Effector CD4-positive, alpha-beta T cell (primary cell): ENCODE results near the gene IGF2.

Experiments
- DNase-seq: peaks from one replicate; pipeline ENCODE4 v3.0.0-alpha.2; 2020

IGF2 gene

GRCh38 chr11:2169626-2170570 lies 30.7 kb upstream of the IGF2 start:
- DNase-seq: no peak

DNA sequence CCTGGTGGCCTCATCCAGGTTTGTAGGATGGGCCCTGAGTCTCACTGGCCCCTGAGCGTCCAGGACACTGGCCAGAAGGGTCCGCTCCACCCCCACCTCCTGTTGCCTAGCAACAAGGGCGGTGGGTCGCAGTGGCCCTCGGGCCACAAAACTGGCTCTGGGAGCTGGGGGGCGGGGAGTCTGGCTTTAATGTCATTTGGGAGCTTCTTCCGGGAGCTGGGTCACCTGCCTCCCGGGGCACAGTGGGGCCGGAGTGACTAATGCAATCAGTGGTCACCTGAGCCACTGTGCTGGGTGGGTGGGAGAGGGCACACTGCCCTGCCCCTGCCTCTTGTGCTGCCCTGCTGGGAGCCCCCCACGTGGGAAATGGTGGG lies 29.8 kb upstream of the IGF2 start:
- no peak for DNase-seq

DNA sequence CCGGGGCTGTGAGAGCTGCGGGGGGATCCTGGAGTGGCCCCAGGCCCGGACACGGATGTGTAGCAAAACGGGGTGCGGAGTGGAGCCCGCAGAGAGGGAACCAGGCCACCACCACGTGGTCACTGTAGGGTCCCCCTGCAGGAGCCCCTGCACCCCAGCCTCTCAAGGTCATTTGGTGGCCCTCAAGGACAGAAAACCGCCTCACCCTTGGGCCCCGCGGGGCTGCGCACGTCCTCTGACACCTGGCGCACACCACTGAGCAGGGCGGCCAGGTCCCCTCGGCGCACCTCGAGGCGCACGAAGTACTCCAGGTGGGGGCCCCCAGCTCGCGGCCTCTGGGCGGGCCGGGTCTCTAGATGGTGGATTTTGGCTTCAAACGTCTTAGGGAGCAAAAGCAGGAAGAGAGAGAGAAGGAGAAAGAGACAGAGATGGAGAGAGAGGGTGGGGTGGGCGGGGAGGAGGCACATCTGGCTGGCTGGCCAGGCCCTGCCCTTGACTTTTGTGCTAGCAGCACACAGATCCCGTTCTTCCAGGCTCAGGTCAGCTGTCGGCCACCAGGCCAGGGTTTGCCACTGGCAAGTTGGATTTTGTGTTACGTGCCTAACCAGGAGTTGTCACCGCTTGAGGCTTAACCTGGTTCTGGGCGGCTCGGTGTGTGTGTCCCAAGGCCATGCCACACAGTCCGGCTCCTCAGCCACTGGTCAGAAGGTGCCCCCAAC lies 29.3 kb upstream of the IGF2 start:
- DNase-seq: no peak

DNA sequence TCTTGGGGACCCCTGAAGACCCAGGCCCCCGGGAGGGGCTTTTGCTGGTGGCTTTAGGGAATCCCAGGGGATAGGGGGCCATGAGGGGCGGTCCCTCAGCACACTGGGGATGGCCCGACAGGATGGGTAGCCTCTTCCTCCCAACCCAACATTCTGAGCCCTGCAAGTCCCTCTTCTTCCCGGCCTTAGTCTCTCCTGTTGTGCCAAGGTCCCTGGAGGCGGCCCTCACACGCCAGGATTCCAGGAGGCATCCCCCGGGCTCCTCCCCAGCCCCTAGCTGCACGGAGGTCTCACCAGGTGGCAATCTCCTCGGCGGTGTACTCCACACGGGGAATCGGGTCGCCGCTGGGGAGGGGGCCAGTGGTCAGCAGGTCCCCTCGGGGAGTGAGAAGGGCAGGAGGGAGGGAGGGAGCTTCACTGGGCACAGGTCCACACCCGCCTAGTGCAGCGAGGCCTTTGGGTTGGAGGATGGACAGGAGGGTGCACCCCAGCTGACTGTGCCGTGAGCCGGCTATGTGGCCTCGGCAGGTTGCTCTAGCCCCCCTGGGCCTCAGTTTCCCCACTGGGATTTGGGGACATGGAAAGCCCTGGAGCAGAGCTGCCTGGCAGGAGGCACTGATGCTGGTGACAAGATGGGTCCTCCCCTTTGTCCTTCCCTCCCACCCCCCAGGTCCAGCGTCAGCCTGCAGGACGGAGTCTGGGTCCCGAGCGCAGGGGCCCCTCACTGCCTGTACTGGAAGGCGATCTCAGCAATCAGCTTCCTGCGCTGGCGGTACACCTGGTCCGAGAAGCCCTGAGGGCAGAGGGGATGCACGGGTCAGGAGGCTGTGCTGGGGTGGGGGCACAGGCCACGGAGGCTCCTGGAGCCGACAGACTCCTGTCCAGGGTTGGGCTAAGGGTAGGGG lies 28.2 kb upstream of the IGF2 start:
- no peak for DNase-seq

DNA sequence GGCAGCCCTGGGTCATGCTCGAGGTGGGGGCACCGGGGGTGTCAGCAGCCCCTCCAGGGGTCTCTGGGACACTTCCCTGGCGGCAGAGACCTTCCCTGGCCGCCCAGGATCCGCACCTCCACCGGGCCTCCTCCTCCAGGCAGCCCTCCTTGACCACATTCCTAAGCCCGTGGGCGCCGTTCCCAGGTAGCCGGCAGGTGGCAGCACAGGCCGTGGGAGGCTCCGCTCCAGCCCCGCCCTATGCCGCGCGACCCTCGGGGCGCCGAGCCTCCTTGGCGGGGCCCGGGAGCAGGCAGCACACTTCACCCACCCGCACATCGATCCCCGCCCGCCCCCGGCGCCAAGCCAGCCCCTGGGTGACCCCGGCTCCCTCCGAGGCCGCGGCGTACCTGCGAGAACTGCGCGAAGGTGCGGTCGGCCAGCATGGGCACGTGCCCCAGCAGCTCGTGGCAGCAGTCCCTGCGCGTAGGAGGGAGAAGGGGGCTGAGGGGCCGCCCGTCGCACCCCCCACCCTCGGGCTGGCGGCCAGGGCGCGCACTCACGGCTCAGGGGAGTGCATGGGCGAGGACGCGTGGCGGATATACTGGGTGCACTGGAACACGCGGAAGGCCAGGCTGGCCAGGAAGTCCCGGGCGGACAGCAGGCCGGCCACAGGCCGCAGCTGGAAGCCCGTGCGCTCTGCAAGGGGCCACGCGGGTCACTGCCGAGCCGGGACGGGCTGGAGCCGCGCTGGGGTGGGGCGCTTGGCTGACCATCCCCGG lies 27.1 kb upstream of the IGF2 start:
- DNase-seq: peak; percentile 28

GRCh38 chr11:2165571-2165970 lies 26.4 kb upstream of the IGF2 start:
- no peak for DNase-seq

DNA sequence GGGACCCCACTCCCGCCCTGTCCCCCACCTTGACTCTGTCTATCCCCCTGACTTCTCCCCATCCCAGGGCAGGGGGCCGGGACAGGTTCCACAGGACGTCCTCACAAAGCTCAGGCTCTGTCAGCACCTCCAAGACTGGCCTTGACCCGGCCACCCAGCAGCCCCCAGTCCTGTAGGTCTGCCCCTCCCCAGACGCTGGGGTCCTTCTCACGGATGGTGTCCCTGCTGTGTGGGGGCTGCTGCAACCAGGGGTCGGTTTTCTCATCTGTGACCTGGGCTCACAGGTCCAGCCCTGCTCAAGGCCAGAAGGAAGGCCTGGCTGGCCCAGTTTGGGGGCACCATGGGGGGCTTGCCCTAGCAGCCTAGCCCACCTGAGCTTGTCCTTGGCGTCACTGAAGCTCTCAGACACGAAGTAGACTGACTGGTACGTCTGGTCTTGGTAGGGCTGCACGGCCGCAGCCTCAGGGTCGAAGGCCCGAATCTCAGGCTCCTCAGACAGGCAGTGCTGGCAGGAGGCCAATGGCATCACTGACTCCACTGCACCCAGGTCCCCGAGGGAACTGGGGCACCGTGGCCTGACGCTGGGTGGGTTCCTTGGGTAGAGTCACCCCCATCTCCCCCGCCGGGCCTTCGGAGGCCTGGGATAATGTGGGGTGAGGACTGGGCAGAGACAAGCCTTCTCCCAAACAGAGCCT lies 25.8 kb upstream of the IGF2 start:
- no peak for DNase-seq

DNA sequence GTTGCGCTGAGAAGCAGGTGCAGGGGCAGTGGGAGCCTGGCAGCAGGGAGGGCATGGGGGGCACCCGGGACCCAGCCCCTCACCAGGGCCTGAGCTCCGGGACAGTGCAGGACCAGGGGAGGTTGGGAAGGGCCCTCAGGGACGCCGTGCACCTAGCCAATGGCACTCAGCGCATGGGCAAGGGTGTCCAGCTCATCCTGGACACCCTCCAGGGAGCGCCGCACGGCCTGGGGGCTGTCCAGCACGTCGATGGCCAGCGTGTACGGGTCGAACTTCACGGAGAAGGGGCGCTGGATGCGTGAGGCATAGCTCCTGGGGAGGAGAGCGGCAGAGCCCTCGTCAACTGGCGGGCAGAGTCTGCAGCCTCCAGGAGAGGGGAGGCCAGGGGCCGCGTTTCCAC lies 24.9 kb upstream of the IGF2 start:
- DNase-seq: no peak

DNA sequence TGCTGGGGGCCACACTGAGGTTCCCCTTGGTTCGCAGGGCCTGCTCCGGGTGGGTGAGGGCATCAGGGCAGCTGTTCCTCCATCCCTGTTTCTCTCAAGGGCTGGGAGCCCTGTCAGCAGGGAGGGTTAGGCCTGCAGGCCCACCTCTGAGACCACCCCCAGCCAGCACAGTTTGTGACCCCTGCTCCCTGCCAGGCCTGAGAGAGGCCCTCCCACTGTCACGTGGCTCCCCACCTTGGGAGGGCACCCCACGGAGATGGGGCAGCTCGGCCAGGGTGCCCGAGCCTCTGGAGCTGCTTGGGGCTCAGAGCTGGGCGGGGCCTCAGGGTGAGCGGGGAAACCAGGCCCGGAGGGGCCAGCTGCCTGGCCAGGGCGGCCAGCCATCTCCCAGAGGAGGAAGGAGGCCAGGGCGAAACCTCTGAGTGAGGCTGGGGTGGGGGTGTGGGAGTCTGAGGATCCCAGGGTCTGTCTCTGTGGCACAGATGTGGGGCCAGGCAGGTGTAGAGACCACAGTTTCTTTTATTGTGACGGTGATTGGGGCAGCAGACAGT lies 24.3 kb upstream of the IGF2 start:
- DNase-seq: no peak

DNA sequence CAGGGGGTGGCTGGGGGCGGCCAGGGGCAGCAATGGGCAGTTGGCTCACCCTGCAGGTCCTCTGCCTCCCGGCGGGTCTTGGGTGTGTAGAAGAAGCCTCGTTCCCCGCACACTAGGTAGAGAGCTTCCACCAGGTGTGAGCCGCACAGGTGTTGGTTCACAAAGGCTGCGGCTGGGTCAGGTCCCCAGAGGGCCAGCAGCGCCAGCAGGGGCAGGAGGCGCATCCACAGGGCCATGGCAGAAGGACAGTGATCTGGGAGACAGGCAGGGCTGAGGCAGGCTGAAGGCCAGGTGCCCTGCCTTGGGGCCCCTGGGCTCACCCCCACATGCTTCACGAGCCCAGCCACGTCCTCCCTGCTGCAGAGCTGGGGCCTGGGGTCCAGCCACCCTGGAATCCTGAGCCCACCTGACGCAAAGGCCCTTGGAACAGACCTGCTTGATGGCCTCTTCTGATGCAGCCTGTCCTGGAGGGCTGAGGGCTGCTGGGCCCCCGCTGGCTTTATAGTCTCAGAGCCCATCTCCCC lies 21.6 kb upstream of the IGF2 start, which contains the start of gene INS:
Gene INS (minus strand): TSS at position 474 of the 524 bp plus-strand sequence. CDS start 238 bp downstream, at position 236.
- no peak for DNase-seq

- no peak for DNase-seq
These were observed 20.6 kb upstream of the IGF2 start for GRCh38 chr11:2159536-2160413.

GRCh38 chr11:2158966-2159365 lies 19.8 kb upstream of the IGF2 start:
- DNase-seq: no peak

DNA sequence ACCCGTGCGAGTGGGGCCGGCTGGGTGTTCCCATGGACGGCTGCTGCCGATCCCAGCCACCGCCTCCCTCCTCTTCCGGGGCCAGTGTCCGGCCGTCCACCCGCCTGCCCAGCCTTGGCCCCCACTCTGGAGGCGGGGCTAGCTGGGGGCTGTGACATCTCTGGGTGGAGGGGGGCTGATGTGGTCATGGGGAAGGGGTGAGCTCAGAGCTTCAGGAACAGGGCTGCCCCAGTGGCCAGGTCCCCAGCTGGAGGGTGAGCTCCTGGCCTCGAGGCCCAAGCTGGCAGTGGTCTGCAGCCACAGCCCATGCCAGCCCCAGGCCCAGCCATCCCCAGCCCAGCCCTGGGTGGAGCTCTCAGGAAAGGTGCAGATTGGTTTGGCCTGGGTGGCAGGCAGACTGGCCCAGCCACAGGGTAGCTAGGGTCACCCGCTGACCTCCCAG lies 19.1 kb upstream of the IGF2 start:
- no peak for DNase-seq

DNA sequence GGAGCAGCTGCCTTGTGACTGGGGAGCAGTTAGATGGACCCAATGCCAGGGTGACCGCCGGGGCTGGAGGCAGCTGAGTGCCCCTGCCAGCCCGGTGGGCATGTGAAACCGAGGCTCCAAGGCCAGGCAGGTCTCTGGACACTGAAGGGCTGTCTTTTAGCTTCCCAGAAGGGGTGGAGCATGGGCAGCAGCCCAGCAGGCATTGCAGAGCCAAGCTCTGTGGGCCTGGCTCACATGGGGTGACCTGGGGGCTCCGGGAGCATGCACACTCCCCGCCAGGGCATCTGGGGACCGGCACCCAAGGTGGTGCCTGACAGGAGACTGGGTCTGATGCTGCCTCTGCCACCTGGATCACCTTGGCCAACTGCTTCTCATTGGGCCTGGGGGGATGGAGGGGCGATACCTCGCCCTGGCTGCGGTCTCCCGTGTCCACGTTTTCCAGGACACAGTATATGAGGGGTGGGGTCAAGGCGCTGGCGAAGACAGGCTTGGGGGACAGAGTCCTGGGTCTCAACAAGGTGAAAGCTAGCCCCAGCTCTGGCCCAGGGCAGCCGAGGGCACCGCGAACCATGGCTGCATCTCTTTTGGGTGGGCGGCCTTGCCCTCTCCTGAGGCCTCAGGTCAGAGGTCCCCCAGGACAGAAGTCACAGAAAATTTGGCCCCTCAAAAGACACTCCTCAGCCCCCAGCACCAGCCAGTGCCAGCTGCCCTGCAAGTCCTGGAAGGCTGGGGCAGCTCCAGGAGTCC lies 18.3 kb upstream of the IGF2 start:
- no peak for DNase-seq

GRCh38 chr11:2156416-2157182 lies 17.4 kb upstream of the IGF2 start:
- peak; percentile 37 for DNase-seq

GRCh38 chr11:2155511-2155910 lies 16.3 kb upstream of the IGF2 start:
- DNase-seq: no peak

DNA sequence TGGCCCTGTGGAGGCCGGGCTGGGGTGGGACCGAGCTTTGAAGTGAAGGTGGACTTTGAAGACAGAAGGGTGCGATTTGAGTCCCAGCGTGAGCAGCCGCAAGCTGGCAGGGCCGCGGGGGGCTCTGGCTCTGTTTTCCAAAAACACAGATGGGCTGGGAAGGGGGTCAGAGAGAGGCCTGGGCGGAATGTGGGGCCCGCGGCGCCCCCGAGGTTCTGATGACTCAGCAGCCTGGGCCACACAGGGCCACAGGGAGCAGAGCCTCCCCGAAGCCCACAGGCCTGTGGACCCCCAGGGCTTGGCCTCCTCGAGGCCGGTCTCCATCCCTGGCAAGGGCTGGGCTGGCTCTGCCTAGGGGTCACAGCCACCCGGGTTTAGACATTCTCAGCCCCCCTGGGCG lies 15.7 kb upstream of the IGF2 start:
- DNase-seq: no peak

GRCh38 chr11:2154195-2154585 lies 15.0 kb upstream of the IGF2 start:
- no peak for DNase-seq
